Keratinocyte (primary cell): ENCODE measurements around the gene SRF. TPM values are rescaled to one million over a fixed set of nuclear protein-coding genes. Genes with fewer than 3 reads are reported as not detected.

ENCODE experiments used
- DNase-seq: peaks from one replicate; pipeline ENCODE4 v3.0.0-alpha.2; 2011; ENCODE audit warnings: low read depth, missing footprints, low spot score
- FAIRE-seq: peaks from 2 replicates; lab custom pipeline; 2011; peaks lifted over from hg19 to GRCh38; lab: Jason Lieb, UNC
- H2AFZ ChIP-seq: 2 replicates; pipeline ENCODE4 v1.6.0; 2012; ENCODE audit warnings: low read length, control low read depth, inconsistent platforms; ENCODE audit not compliant: control insufficient read depth
- H3K27ac ChIP-seq: 2 replicates; pipeline ENCODE4 v1.5.1; 2011; ENCODE audit warnings: low read length; ENCODE audit not compliant: control insufficient read depth, insufficient read depth
- H3K27me3 ChIP-seq: 3 replicates; pipeline ENCODE4 v1.6.0; 2011; ENCODE audit warnings: low read length; ENCODE audit not compliant: control insufficient read depth, insufficient read depth; ENCODE audit errors: extremely low read depth
- H3K36me3 ChIP-seq, 2 experiments: 2 replicates in 1 of 2; 3 replicates in 1 of 2; pipeline ENCODE4 v1.5.1; 2011; ENCODE audit warnings: low read length in 2 of 2, mild to moderate bottlenecking in 1 of 2; ENCODE audit not compliant: control insufficient read depth in 2 of 2, insufficient read depth in 2 of 2; ENCODE audit errors: extremely low read depth in 1 of 2
- H3K4me1 ChIP-seq: 3 replicates; pipeline ENCODE4 v1.5.1; 2011; ENCODE audit warnings: low read length; ENCODE audit not compliant: control insufficient read depth, insufficient read depth; ENCODE audit errors: extremely low read depth
- H3K4me2 ChIP-seq: 3 replicates; pipeline ENCODE4 v1.6.0; 2011; ENCODE audit warnings: low read depth, low read length; ENCODE audit not compliant: control insufficient read depth, insufficient read depth; ENCODE audit errors: extremely low read depth
- H3K4me3 ChIP-seq, 3 experiments: fragments of 200-600 bp in 1 of 3; sonication (generic) in 1 of 3; 2 replicates in 2 of 3; 3 replicates in 1 of 3; pipeline ENCODE4 v1.5.1; 2011 to 2016; ENCODE audit warnings: low read length in 3 of 3, mild to moderate bottlenecking in 3 of 3, control low read depth in 2 of 3, inconsistent platforms in 1 of 3, low read depth in 1 of 3, mixed read lengths in 1 of 3, mixed run types in 1 of 3, moderate library complexity in 1 of 3; ENCODE audit not compliant: control insufficient read depth in 2 of 3, insufficient read depth in 2 of 3; ENCODE audit errors: extremely low read depth in 1 of 3
- H3K79me2 ChIP-seq: 2 replicates; pipeline ENCODE4 v1.6.0; 2012; ENCODE audit warnings: low read length; ENCODE audit not compliant: control insufficient read depth, insufficient read depth
- H3K9ac ChIP-seq: 3 replicates; pipeline ENCODE4 v1.6.0; 2011; ENCODE audit warnings: low read length; ENCODE audit not compliant: control insufficient read depth, insufficient read depth; ENCODE audit errors: extremely low read depth
- H3K9me1 ChIP-seq: 3 replicates; pipeline ENCODE4 v1.6.0; 2011; ENCODE audit warnings: low read length; ENCODE audit not compliant: control insufficient read depth, insufficient read depth; ENCODE audit errors: extremely low read depth
- H3K9me3 ChIP-seq: 2 replicates; pipeline ENCODE4 v1.5.1; 2012; ENCODE audit warnings: low read depth, low read length; ENCODE audit not compliant: control insufficient read depth
- H4K20me1 ChIP-seq: 3 replicates; pipeline ENCODE4 v1.6.0; 2011; ENCODE audit warnings: low read length; ENCODE audit not compliant: control insufficient read depth, insufficient read depth; ENCODE audit errors: extremely low read depth
- EZH2 ChIP-seq: IDR thresholded peaks from one replicate; pipeline ENCODE4 v1.6.1; 2012; ENCODE audit warnings: inconsistent platforms, mild to moderate bottlenecking, low read length, moderate library complexity
- dilution Hi-C: fragments of 300-500 bp; cut with MboI; formaldehyde crosslinking; loops from one replicate; pipeline ENCODE4 v1.7.0; 2020; ENCODE audit warnings: low sequenced_read_pairs; ENCODE audit not compliant: extremely low pct_ligation_motif_present
- polyA plus RNA-seq, 5 experiments: library from polyadenylated mRNA; depleted of rRNA in 3 of 5; stranded (reverse) in 3 of 5; stranded (forward) in 1 of 5; unstranded in 1 of 5; fragments of >200 nt; gene quantifications; 1 replicate in 1 of 5; 2 replicates in 3 of 5; 3 replicates in 1 of 5; pipeline versions ENCODE4 v1.2.1 to v1.2.3, GENCODE V29; 2011 to 2012; ENCODE audit warnings: missing spikeins in 2 of 5, low read depth in 1 of 5, low replicate concordance in 1 of 5
- TF ChIP-seq, protein P1 (sequence below), 3 experiments: IDR thresholded peaks in 1 of 3; conservative IDR thresholded peaks in 1 of 3; optimal IDR thresholded peaks in 1 of 3; 2 replicates in 2 of 3; 3 replicates in 1 of 3; pipeline versions ENCODE3 to v1.5.1; 2011; ENCODE audit warnings: low read length in 3 of 3, mild to moderate bottlenecking in 3 of 3, moderate library complexity in 2 of 3, control low read depth in 1 of 3, inconsistent platforms in 1 of 3; ENCODE audit not compliant: insufficient read depth in 2 of 3; ENCODE audit errors: extremely low read depth in 1 of 3

Gene SRF
- polyA plus RNA-seq, 1 donor (not counting 4 experiments of a cell fraction or from before 2014, with no cell fraction given): 28.5 TPM

DNA sequence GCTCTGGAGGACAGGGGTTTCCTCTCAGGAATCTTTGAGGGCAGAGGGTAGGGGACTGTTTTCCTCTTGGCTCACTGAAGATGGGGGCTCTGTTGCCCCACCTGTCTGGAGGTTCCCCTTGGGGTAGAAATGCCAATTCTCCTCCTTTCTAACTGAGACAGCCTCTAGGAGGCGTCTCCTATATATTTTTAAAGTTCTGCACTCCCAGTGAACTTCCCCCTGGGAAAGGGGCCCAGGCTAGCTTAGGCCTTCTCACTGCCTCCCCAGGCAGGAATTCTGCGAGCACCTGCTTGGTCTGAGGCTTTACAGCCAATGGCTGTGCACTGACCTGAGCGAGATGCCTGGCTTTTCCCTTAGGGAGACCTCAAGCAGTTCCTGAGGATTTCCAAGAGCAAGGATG lies 24.8 kb upstream of the SRF start:
- no peak overlapping the region for H3K4me2 ChIP-seq
- no peaks in the 10 kb centered on the region for H3K9me3 ChIP-seq
- no peaks in the 10 kb centered on the region for H3K9me1 ChIP-seq
- no peak overlapping the region for H2AFZ ChIP-seq
- DNase-seq (no peak), FAIRE-seq (no peak)
- no peaks in the 10 kb centered on the region for H4K20me1 ChIP-seq
- TF ChIP-seq, protein P1, sequence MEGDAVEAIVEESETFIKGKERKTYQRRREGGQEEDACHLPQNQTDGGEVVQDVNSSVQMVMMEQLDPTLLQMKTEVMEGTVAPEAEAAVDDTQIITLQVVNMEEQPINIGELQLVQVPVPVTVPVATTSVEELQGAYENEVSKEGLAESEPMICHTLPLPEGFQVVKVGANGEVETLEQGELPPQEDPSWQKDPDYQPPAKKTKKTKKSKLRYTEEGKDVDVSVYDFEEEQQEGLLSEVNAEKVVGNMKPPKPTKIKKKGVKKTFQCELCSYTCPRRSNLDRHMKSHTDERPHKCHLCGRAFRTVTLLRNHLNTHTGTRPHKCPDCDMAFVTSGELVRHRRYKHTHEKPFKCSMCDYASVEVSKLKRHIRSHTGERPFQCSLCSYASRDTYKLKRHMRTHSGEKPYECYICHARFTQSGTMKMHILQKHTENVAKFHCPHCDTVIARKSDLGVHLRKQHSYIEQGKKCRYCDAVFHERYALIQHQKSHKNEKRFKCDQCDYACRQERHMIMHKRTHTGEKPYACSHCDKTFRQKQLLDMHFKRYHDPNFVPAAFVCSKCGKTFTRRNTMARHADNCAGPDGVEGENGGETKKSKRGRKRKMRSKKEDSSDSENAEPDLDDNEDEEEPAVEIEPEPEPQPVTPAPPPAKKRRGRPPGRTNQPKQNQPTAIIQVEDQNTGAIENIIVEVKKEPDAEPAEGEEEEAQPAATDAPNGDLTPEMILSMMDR (optimal IDR thresholded peaks at IDR 0.05 in 1 of 3, IDR thresholded peaks at IDR 0.05 in 1 of 3, conservative IDR thresholded peaks at IDR 0.05 in 1 of 3; ENCODE audit: extremely low read depth in 1 of 3, insufficient read depth in 2 of 3, low read length in 3 of 3): no peak
- no peak for TF ChIP-seq EZH2
- no peaks in the 10 kb centered on the region for H3K79me2 ChIP-seq
- no peak overlapping the region for H3K4me3 ChIP-seq
- H3K27me3 ChIP-seq: no peaks in the 10 kb centered on the region
- H3K27ac ChIP-seq: no peak overlapping the region
- no peak overlapping the region for H3K9ac ChIP-seq
- peaks cover 27% of the 10 kb centered on the region for H3K4me1 ChIP-seq
- H3K36me3 ChIP-seq: peaks cover 19 to 33% of the 10 kb centered on the region in 2 experiments
- dilution Hi-C loops: no loop called here

DNA sequence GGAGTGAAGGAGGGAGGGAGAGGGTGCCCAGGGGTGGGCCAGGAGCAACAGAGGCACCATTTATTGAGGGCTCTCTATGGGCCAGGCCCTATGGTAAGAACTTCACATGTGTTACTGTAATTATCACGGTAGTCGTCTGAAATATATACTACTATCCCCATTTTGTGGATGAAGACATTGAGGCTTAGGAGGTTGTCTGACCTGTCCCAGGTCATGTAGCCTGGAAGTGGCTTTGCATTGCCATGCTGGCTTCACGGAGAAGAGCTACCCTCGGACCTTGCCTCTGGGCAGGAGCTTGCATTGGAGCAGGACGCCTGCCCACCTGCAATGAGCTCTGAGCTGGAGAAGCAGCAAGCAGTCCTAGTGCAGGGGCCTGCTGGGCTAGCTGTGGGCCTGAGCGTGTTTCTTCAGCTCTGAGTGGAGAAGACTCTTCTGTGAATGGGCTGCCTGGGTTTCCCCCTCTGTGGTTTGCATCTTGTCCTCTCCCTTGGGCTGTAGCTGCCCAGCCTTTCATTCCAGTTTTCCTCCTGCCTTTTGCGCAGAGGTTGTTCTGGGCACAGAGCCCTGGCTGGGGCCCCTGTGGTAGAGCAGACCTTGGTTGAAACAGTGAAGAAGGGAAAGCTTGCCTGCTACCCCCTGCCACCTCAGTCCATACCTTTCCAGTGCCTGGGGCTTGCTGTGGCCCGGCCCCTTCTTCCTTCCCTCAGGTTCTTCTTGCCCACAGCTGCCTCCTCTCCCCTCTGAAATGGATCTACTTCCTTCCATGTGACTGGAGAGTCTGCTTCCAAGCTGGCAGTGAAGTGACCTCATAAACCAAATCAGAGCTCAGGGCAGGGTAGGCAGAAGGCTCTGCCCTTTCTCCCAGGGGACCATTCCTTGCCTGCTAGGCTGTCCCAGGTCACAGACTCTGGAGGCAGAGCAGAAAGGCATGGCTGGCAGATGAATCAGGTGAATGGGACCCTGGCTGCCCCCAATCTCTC lies 24.1 kb upstream of the SRF start:
- FAIRE-seq (no peak), DNase-seq (no peak)
- no peaks in the 10 kb centered on the region for H3K27me3 ChIP-seq
- no peaks in the 10 kb centered on the region for H4K20me1 ChIP-seq
- no peaks in the 10 kb centered on the region for H3K9me3 ChIP-seq
- no peaks in the 10 kb centered on the region for H3K79me2 ChIP-seq
- H3K9ac ChIP-seq: no peak overlapping the region
- TF ChIP-seq, protein P1 (optimal IDR thresholded peaks at IDR 0.05 in 1 of 3, IDR thresholded peaks at IDR 0.05 in 1 of 3, conservative IDR thresholded peaks at IDR 0.05 in 1 of 3; ENCODE audit: extremely low read depth in 1 of 3, insufficient read depth in 2 of 3, low read length in 3 of 3): no peak
- H3K36me3 ChIP-seq: peaks cover 16 to 33% of the 10 kb centered on the region in 2 experiments
- no peaks in the 10 kb centered on the region for H3K9me1 ChIP-seq
- H2AFZ ChIP-seq: no peak overlapping the region
- dilution Hi-C loops: no loop called here
- H3K4me3 ChIP-seq: no peak overlapping the region
- no peak overlapping the region for H3K27ac ChIP-seq
- peaks cover 27% of the 10 kb centered on the region for H3K4me1 ChIP-seq
- no peak overlapping the region for H3K4me2 ChIP-seq
